Neural crest cell (in vitro differentiated cells): Measurements from ENCODE around the gene PPT1. TPM values are rescaled to one million over a fixed set of nuclear protein-coding genes. Genes with fewer than 3 reads are reported as not detected.

Source experiments
- DNase-seq: peaks from one replicate; pipeline ENCODE4 v3.0.0; 2021; ENCODE audit warnings: low read depth, mixed read lengths, low spot score
- H3K27ac Mint-ChIP-seq: one replicate; pipeline ENCODE4 v1.8.0; 2021; ENCODE audit warnings: mild to moderate bottlenecking, mixed read lengths; ENCODE audit not compliant: unreplicated experiment
- H3K27me3 Mint-ChIP-seq: 2 replicates; pipeline ENCODE4 v1.8.0; 2021; ENCODE audit warnings: low read depth, mild to moderate bottlenecking, mixed read lengths
- H3K36me3 Mint-ChIP-seq: 2 replicates; pipeline ENCODE4 v1.8.0; 2021; ENCODE audit warnings: low read depth, mild to moderate bottlenecking, mixed read lengths
- H3K4me1 Mint-ChIP-seq: 2 replicates; pipeline ENCODE4 v1.8.0; 2021; ENCODE audit warnings: mixed read lengths
- H3K4me3 Mint-ChIP-seq: one replicate; pipeline ENCODE4 v1.8.0; 2021; ENCODE audit warnings: mild to moderate bottlenecking, mixed read lengths
- H3K9me3 Mint-ChIP-seq: 2 replicates; pipeline ENCODE4 v1.8.0; 2021; ENCODE audit warnings: mixed read lengths
- total RNA-seq: library from RNA; stranded (reverse); gene quantifications from 2 replicates; pipeline ENCODE4 v1.2.1, GENCODE V29; 2021
- TF ChIP-seq, protein P1 (sequence below): fragments of 200-600 bp; sonication (generic); conservative IDR thresholded peaks from 2 replicates; pipeline ENCODE4 v1.5.0; 2021; ENCODE audit warnings: antibody characterized with exemption, mild to moderate bottlenecking

The PPT1 gene
- total RNA-seq, 1 donor from 2014 or later = 95.4 TPM

- no peaks in the 10 kb centered on the region for H3K36me3 Mint-ChIP-seq
- H3K4me3 Mint-ChIP-seq = no peak overlapping the region
- H3K4me1 Mint-ChIP-seq = no peaks in the 10 kb centered on the region
- peaks cover 36% of the 10 kb centered on the region for H3K27me3 Mint-ChIP-seq
- DNase-seq = no peak
- H3K9me3 Mint-ChIP-seq = peaks cover 7% of the 10 kb centered on the region
- TF ChIP-seq, protein P1, sequence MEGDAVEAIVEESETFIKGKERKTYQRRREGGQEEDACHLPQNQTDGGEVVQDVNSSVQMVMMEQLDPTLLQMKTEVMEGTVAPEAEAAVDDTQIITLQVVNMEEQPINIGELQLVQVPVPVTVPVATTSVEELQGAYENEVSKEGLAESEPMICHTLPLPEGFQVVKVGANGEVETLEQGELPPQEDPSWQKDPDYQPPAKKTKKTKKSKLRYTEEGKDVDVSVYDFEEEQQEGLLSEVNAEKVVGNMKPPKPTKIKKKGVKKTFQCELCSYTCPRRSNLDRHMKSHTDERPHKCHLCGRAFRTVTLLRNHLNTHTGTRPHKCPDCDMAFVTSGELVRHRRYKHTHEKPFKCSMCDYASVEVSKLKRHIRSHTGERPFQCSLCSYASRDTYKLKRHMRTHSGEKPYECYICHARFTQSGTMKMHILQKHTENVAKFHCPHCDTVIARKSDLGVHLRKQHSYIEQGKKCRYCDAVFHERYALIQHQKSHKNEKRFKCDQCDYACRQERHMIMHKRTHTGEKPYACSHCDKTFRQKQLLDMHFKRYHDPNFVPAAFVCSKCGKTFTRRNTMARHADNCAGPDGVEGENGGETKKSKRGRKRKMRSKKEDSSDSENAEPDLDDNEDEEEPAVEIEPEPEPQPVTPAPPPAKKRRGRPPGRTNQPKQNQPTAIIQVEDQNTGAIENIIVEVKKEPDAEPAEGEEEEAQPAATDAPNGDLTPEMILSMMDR = no peak
- H3K27ac Mint-ChIP-seq = no peak overlapping the region
These were observed 36.2 kb upstream of the PPT1 start for GRCh38 chr1:40133312-40133665.

- Mint-ChIP-seq H3K9me3 (peaks cover 7% of the 10 kb centered on the region), H3K27me3 (peaks cover 30% of the 10 kb centered on the region), H3K4me3 (no peak overlapping the region), H3K36me3 (no peaks in the 10 kb centered on the region), H3K27ac (no peak overlapping the region), H3K4me1 (no peaks in the 10 kb centered on the region)
- no peak for DNase-seq
- TF ChIP-seq, protein P1 = no peak
These were observed 35.6 kb upstream of the PPT1 start for GRCh38 chr1:40132383-40133311.

- Mint-ChIP-seq H3K36me3 (no peaks in the 10 kb centered on the region), H3K4me1 (no peaks in the 10 kb centered on the region), H3K4me3 (no peak overlapping the region), H3K27ac (no peak overlapping the region), H3K9me3 (peaks cover 7% of the 10 kb centered on the region), H3K27me3 (peaks cover 15% of the 10 kb centered on the region)
- TF ChIP-seq, protein P1 = no peak
- no peak for DNase-seq
These were observed 33.8 kb upstream of the PPT1 start for GRCh38 chr1:40130892-40131291.

DNA sequence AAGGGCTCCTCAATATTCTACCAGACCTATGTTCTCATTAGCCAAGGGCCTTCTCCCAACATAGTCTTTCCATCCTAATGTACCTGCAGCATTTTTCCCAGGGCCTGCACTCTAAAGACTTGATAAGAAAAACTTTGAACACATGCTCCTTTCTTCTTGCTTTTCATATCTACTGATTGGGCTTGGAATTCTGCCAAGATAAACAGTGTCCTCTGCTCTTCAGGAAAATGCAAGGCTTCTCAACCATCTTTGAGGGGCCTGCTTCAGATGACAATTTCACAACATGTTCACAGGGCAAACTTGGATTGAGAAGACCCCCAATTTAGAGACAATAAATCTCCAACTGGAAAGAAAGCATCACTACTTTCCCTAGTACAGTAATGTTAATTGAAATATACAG is 25.8 kb upstream of the PPT1 start:
- Mint-ChIP-seq H3K4me3 (no peak overlapping the region), H3K36me3 (no peaks in the 10 kb centered on the region), H3K9me3 (peaks cover 2% of the 10 kb centered on the region), H3K4me1 (no peaks in the 10 kb centered on the region), H3K27ac (no peak overlapping the region), H3K27me3 (peaks cover 51% of the 10 kb centered on the region)
- no peak for DNase-seq
- TF ChIP-seq, protein P1 = no peak

DNA sequence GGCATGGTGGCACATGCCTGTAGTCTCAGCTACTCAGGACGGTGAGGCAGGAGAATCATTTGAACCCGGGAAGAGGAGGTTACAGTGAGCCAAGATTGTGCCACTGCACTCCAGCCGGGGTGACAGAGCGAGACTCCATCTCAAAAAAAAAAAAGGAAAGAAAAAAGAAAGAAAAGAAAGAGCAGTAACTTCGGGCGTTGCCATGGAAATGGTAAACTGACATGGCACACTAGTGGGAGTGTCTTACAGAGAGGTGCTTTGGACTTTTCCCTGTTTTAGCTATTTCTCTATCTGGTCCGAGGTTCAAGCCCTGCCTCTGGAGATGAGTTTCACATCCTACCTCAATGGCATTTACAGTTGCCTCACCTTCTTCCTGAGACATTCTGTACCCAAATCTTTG is 23.1 kb upstream of the PPT1 start:
- DNase-seq = no peak

More for the DNA sequence above, 23.1 kb upstream of the PPT1 start:
- no peaks in the 10 kb centered on the region for H3K4me1 Mint-ChIP-seq
- no peak overlapping the region for H3K4me3 Mint-ChIP-seq
- no peaks in the 10 kb centered on the region for H3K36me3 Mint-ChIP-seq
- H3K27ac Mint-ChIP-seq = no peak overlapping the region
- TF ChIP-seq, protein P1 = no peak
- H3K9me3 Mint-ChIP-seq = peaks cover 2% of the 10 kb centered on the region
- H3K27me3 Mint-ChIP-seq = peaks cover 71% of the 10 kb centered on the region
